ENCODE results near the gene TMEM8B.
A peak's percentile ranks its signal among the peaks of the same experiment; 100 is the strongest.

TMEM8B gene, protein sequence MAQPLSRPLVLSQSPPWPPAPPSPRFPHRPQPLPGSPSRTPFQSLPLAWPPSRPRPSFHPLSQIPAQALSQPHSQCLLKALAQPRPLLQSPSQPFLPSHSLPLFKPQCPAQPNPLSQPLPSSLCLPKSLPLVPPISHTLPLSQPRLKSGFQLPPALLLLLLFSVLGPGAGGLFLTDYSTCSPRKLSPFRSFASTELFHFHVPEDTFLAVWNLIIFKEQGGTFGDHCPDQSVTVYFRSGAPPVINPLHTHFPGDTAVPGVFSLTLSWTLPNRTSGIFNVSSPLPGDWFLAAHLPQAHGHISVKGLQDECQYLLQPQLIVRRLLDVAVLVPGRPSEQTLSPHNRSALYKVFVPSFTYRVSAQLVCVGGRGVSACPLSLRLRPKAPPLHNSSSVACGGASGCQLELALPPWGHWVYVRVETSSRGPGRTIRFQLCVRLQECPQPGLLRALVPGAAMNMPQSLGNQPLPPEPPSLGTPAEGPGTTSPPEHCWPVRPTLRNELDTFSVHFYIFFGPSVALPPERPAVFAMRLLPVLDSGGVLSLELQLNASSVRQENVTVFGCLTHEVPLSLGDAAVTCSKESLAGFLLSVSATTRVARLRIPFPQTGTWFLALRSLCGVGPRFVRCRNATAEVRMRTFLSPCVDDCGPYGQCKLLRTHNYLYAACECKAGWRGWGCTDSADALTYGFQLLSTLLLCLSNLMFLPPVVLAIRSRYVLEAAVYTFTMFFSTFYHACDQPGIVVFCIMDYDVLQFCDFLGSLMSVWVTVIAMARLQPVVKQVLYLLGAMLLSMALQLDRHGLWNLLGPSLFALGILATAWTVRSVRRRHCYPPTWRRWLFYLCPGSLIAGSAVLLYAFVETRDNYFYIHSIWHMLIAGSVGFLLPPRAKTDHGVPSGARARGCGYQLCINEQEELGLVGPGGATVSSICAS

DNA sequence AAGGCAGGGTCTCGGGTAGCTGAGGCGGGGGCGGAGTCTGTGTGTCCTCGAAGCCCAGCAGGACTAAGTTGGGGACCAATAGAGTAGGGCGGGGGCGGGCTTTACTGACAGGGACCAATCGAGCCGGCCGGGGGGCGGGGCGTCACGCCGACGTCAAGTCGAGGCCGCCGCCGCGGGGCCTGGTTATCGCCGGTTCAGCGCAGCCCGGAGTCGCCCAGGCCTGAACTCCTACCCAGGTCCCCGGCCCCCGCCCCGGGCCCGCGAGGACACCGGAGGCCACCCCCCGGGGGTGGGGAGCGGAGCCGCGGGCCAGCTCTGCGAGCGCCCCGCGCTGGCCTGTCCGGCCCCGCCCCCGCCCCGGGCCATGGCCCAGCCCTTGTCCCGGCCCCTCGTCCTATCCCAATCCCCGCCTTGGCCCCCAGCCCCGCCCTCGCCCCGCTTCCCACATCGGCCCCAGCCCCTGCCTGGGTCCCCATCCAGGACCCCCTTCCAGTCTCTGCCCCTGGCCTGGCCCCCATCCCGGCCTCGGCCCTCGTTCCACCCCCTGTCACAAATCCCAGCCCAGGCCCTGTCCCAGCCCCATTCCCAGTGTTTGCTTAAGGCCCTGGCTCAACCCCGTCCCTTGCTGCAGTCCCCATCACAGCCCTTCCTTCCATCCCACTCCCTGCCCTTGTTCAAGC is at the start of gene TMEM8B:
Gene TMEM8B (plus strand): TSS at position 145 of the 680 bp plus-strand sequence. CDS start 220 bp downstream, at position 365.
- DNase-seq, result peak; percentile 93

DNA sequence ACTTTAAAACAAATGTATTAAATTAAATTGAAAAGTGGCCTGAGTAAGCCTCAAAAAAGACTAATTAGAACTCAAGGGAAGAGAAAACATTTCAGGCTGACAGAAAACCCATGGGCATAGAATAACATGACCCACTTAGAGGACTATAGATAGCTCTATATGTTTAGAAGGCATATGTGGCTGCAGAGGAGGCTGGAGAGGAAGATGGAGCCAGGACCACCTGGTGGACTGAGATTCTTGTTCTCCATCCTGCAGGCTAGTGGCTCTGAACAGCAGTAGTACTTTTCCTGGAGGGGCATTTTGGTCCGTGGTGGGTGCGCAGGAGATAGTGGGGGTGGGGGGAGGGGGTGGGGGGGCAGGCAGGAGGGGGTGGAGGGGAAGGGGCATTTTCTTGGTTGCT is 48.0 kb upstream of the TMEM8B start:
- DNase-seq, result no peak

DNA sequence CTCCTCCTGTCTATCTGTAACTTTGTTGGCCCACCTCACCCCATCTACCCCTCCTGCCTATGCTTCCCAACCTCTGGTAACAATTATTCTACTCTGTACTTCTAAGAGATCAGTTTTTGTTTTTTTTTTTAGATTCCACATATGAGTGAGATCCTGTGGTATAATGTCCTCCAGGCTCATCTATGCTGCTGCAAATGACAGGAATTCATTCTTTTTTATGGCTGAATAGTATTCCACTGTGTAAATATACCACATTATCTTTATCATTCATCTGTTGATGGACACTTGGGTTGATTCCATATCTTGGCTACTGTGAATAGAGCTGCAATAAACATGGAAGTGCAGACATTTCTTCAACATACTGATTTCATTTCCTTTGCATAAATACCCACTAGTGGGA is 45.6 kb upstream of the TMEM8B start:
- no peak for DNase-seq

DNA sequence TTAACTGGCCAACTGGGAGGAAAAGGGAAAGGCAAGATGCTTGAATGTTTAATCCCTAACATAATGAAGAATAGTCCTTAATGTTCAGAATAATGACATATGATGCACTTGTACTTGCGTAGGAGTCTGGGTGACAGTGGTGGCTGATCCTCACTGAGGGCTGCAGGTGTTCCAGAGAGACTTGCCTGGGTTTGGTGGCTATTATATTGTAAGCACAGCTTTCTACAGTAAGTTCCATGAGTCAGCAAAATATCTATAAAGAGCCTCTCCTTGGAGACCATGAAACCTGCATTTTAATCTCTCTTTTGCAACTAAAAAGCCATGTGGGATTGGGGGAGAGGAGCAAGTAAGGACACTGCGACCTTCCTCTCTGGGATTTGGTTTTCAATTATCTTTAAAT is 39.5 kb upstream of the TMEM8B start:
- DNase-seq, result no peak

DNA sequence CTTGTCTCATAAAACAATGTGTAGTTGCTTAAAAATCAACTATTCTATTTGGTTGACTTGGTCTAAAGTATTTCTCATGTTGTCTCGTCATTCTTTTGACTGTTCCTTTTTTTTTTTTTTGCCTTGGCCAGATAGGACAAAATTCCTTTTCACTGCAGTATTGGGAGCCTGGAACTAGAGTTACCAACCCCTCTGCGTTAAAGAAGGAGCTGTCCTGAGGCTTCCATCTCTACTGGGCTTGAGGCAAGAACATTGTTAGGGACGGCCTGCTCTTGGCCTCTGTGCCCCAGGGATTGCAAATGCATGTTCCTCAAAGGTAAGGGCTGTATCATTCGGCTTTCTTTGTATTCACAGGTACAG is 39.0 kb upstream of the TMEM8B start:
- no peak for DNase-seq

DNA sequence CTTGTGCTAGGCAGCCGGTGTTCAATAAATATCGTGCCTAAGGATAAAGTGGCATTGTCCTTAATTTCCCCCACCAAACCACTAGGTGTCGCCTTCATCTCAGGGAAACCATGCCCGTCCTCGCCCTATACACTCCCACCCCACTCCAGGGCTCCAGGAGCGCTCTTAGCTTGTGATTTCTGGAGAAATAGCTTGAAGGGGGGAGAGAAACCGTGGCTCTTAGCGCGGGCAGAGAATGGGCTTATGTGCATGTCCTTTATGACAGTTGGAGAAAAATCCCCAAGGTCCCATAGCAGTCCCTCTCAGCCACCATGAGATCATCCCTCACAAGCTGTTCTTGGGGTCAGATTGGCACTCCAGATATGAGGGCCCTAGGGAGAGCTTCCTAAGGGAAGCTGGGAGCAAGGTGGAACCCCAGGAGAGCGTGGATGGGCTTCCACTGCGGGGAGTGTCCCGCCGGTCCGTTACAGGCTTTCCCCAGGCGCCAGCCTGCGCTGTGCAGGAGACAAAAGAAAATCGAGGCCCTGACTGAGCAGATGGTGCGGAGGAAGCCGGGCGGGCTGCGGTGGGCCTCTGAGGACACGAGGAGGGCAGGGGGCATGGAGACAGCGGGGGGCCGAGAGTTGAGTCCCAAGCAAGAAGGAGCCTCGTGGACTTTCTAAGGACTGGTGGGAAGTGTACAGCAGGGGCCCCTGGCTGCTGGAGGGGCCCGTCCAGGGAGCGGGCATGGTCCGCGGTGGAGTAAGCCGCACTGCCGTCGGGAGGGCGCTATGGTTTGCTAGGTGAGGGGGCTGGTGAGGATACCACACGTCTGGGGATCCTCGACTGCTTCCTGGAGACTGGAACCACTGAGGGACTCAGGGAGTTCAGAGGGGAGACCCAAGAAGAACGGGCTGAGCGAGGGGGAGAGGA is 38.4 kb upstream of the TMEM8B start:
- DNase-seq, result peak; percentile 87

DNA sequence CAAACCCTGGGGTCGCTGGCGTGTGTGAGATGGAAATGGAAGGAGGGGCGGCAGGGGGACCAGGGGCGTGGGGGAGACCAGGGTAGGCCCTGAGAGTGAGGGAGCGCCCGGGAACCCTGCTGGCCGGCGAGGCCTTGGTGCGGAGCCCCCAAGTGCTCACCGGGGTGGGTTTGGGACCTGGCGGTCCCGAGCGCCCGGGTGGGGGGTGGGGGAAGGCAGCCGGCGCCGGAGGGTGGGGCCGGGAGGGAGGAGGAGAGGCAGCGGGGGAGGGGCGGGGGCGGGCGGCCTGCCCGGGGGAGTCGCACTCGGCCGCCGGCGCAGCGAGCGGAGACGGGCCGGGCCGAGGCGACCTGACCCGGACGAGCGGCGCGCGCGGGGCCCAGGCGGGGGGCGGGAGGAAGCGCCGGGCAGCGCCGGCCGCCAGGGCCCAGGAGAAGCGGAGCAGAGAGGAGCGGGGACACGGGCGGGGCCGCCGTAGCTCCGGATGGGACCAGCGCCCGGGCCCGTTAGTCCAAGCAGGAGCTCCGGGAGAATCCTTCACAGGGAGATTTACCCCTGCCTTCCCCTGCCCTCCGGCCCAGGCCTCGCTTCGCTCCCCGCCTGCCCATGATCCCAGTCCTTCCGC is 37.6 kb upstream of the TMEM8B start, which contains the start of gene NPR2:
Gene NPR2 (plus strand): TSS at position 295 of the 625 bp plus-strand sequence. CDS start 818 bp downstream, outside the sequence.
- DNase-seq, result peak; percentile 14

DNA sequence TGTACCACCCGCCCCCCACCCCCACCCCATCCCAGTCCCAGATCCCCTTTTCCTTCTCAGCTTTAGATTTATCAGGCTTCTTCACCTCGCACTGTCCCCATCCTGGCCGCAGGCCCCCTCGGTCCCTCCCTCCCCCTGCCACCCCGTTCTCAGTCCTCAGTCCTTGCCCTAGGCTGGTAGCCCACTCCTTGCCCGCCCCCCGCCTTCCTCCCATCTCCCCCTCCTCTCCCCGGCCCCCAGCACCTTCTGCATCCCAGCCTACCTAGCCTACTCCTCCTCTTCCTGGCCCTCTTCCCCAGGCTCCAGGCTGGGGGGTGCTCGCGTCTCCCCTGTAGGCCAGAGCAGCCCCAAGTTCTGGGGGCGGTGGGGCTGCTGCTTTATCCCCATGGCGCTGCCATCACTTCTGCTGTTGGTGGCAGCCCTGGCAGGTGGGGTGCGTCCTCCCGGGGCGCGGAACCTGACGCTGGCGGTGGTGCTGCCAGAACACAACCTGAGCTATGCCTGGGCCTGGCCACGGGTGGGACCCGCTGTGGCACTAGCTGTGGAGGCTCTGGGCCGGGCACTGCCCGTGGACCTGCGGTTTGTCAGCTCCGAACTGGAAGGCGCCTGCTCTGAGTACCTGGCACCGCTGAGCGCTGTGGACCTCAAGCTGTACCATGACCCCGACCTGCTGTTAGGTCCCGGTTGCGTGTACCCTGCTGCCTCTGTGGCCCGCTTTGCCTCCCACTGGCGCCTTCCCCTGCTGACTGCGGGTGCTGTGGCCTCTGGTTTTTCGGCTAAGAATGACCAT is 36.8 kb upstream of the TMEM8B start:
- DNase-seq, result no peak

DNA sequence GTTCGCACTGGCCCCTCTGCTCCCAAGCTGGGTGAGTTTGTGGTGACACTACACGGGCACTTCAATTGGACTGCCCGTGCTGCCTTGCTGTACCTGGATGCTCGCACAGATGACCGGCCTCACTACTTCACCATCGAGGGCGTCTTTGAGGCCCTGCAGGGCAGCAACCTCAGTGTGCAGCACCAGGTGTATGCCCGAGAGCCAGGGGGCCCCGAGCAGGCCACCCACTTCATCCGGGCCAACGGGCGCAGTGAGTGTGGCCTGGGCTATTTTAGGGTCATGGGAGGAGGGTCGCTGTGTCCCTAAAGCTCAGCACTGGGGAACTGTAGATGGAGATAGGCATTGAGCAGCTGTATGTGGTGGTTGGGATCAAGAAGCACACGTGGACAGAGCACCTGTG is 36.2 kb upstream of the TMEM8B start:
- DNase-seq, result no peak

DNA sequence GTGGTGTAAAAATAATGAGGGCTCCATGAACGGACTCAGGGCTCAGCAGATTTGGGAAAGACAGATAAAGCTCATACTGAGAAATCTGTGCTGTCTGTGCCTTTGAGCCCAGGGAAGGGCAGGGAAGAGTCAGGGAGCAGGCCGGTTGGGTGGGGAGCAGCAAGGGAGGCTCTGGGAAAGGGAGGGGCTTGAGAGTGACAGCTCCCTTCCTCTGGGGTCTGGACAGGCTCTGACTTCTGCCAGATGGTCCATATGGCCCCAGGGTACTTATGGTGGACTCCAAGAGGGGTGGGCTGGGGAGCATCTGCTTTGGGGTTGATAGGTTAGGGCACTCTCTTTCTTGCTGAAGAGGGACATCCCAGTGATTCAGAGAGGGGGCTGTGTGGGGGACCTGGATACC is 35.6 kb upstream of the TMEM8B start:
- DNase-seq, result no peak

DNA sequence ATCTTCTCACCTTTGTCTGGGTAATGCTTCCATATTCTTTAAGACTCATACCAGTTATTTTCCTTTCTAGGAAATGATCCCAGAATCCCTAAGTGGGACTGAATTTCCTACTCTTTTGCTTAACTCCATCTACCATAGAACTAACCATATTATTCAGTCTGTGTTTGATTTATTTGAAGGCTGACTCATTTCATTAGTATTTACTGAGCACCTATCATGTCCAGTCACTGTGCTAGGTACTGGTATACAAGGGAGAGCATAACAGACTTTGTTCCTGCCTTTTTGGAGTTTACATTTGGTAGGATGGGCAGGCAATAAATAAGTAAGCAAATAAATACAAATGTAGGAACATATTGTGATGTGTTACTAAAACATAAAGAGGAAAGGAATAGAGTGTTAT is 33.3 kb upstream of the TMEM8B start:
- DNase-seq, result no peak

DNA sequence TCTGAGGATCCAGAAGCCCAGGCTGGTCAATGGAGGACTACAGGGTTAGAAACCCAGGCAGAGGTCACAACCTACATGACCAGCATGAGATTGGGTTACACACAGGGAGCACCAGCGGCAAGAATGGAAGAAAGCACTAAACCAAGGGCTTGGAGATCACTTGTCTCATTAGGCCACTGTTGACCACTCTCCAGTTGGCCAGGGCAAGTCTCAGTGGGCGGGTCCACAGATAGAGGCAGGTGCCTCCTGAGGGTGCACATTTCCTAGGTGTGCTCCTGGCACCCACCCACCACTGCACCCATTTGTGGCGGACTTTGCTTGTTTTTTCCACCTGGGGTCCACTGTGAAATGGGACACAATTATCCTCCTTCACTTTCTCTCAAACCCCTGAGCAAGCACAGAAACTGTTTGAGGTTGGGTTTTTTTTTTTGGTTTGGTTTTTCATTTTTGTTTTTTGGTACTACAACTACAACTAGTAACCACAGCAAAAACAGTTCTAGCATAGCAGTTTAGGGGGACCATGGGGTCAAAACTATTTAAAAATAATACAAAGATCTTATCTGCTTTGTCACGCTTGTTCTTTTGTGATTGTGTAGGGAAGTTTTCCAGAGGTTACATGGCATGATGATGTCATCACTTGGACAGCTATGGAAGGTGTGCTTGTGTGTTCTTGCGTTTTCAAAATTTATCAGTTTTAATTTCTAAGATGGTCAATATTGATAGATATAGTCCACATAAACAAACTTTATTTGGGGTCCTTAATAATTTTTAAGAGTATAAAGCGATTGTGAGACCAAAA is 31.5 kb upstream of the TMEM8B start:
- no peak for DNase-seq

DNA sequence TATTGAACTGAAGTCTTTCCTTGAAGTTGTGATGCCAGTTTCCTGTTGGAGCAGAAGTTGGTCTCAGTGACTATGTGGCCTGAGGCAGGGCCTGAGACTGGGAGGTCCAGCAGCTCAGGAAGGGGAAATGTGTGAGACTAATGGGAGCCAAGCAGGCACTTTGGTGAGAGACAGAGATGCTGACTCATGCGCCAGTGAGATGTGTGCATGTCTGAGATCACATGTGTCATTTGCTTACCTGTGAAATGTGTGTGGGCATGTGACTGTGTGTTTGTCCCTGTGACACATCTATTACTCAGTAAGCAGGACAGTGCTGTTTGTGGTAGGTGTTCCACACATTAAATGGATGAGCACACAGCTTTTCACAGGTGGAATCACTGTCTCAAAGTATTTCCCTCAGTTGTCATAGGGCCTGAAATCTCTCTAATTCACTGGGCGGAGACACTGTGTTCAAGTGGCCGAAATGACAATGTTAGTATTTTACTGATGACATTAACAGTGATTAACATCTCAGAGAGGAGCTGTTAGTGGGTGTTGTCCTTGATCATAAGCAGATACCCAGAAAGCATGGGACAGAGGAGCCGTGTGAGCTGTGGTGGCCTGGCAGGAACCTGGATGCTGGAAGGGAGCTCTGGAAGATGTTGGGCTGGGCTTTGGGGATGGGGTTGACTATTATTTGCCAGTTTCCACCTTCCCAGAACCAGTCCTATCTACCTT is 30.2 kb upstream of the TMEM8B start:
- DNase-seq, result no peak

DNA sequence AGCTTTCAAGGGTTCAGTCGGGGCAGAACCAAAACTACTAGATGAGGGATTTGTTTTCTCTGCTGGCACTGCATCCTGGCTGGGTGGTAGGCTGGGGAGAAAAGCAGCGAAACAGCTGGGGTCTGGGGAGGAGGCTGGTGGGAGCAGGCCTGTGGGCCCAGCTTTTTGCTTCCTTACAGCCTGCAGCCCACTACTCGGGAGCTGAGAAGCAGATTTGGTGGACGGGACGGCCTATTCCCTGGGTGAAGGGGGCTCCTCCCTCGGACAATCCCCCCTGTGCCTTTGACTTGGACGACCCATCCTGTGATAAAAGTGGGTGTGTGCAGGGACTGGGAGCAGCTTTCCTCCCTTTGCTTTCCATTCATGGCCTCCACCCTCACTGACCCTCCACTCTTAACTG is 28.5 kb upstream of the TMEM8B start:
- DNase-seq, result no peak

DNA sequence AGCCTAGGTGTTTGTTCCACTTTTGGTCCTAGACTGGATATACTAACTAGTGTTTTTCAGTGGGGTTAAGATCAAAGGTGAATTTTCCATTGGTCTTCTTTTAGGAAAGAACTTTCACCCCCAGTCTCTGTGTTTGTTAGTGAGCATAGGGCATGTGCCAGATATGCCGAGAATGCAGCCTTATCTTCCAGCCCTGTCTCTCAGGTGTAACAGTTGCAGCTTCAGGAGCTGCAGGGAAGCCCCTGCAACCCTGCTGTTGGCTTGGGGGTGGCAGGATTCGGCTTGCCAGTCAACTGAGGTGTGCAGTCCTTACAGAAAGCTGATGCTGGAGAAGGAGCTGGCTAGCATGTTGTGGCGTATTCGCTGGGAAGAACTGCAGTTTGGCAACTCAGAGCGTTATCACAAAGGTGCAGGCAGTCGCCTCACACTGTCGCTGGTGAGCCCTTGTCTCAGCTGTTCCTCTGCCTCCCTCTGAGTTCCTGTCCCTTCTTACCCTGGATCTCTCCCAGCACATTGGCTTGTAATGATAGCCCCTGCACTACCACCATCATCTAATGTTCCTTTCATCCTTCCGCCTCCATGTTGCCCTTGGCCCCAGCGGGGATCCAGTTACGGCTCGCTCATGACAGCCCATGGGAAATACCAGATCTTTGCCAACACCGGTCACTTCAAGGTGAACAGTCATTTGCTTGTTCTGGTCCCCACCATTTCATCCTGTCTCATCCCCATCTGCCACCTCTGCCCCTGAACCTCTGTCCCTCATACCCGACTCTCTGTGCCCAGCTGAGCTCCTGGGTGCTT is 27.5 kb upstream of the TMEM8B start:
- no peak for DNase-seq

DNA sequence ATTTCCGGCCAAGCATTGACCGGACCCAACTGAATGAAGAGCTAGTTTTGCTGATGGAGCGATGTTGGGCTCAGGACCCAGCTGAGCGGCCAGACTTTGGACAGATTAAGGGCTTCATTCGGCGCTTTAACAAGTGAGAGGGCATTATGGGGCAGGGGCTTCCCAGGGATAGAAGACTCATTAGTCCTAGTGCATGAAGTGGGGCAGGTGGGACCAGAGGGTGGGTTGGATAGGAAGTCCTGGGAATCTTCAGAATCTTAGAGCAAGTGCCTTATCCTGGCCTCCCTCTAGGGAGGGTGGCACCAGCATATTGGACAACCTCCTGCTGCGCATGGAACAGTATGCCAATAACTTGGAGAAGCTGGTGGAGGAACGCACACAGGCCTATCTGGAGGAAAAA is 22.9 kb upstream of the TMEM8B start:
- DNase-seq, result no peak

DNA sequence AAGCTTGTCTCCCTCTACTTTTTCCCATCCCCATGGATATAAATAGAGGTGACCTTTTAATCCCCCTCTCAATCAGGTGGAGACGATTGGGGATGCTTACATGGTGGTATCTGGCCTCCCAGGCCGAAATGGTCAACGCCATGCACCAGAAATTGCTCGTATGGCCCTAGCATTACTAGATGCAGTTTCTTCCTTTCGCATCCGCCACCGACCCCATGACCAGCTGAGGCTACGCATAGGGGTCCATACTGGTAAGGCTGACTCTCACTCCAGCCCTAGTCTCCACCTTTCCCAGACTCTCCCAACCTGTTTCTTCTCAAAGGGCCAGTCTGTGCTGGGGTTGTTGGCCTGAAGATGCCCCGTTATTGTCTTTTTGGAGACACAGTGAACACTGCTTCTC is 20.6 kb upstream of the TMEM8B start:
- DNase-seq, result no peak

DNA sequence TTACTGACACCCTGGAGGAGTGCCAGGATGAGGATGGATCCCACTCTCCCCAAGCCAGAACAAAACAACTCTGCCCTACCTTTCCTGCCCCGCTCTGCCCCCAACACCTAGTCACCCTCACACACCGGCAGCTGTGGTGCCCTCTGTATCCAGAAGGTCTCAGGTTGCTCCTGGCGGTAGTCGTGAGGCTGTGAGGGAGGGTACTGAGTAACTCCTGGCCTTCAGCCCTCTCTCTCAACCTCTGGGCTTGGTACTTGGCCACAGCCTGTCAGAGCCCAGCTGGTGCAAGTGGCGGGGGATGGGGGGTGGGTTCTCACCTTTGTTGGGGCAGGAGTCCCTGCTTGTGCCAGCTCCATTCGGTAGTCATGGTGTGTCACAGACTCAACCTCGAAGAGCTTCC is 18.9 kb upstream of the TMEM8B start:
- DNase-seq, result no peak

All from midbrain (tissue), 1 donor.